NCI-H1105 (cell line): ENCODE results near the gene ADH7.

Experiments used
- DNase-seq: peaks from one replicate; lab custom pipeline; 2025; lab: John Stamatoyannopoulos, UW

The ADH7 gene

GRCh38 chr4:99435154-99435553, at the start of gene ADH7:
Gene ADH7 (minus strand): TSS chr4:99435342. CDS start chr4:99435233, 109 bp downstream.
- DNase-seq = no peak

- DNase-seq = no peak
Observed at GRCh38 chr4:99483636-99484035, 48.5 kb upstream of the ADH7 start.

- DNase-seq = no peak
Observed at GRCh38 chr4:99473131-99473530, 38.0 kb upstream of the ADH7 start.

GRCh38 chr4:99471896-99472295, 36.8 kb upstream of the ADH7 start:
- DNase-seq = no peak

- DNase-seq = no peak
Observed at GRCh38 chr4:99471349-99471748, 36.2 kb upstream of the ADH7 start.

- DNase-seq = no peak
Observed at GRCh38 chr4:99468889-99469288, 33.7 kb upstream of the ADH7 start.

- DNase-seq = no peak
Observed at GRCh38 chr4:99467887-99468286, 32.7 kb upstream of the ADH7 start.

GRCh38 chr4:99463566-99463965, 28.4 kb upstream of the ADH7 start:
- no peak for DNase-seq

GRCh38 chr4:99462875-99463464, 27.8 kb upstream of the ADH7 start:
- no peak for DNase-seq

- no peak for DNase-seq
Observed at GRCh38 chr4:99461623-99462401, 26.7 kb upstream of the ADH7 start.

GRCh38 chr4:99459546-99460042, 24.5 kb upstream of the ADH7 start:
- no peak for DNase-seq

- no peak for DNase-seq
Observed at GRCh38 chr4:99458911-99459447, 23.8 kb upstream of the ADH7 start.

- no peak for DNase-seq
Observed at GRCh38 chr4:99457676-99458075, 22.5 kb upstream of the ADH7 start.

GRCh38 chr4:99457270-99457669, 22.1 kb upstream of the ADH7 start:
- no peak for DNase-seq

- DNase-seq = no peak
Observed at GRCh38 chr4:99447513-99447912, 12.4 kb upstream of the ADH7 start.

- DNase-seq = no peak
Observed at GRCh38 chr4:99447079-99447478, 11.9 kb upstream of the ADH7 start.

GRCh38 chr4:99438405-99438780, 3.3 kb upstream of the ADH7 start:
- DNase-seq = no peak

GRCh38 chr4:99437723-99438404, 2.7 kb upstream of the ADH7 start:
- DNase-seq = no peak

GRCh38 chr4:99436976-99437722, 2.0 kb upstream of the ADH7 start:
- no peak for DNase-seq

GRCh38 chr4:99436462-99436861, 1.3 kb upstream of the ADH7 start:
- no peak for DNase-seq

- no peak for DNase-seq
Observed at GRCh38 chr4:99430106-99430505, 5.0 kb downstream of the ADH7 start.

GRCh38 chr4:99417125-99417524, 18.0 kb downstream of the ADH7 start:
- no peak for DNase-seq
